ENCODE measurements around the gene SLC35F1.
"Not testable (repeated sequence)": the region's sequence is repeated elsewhere in the genome, so short reads cannot be mapped to it uniquely, and the experiment has no call there.

The SLC35F1 gene

DNA sequence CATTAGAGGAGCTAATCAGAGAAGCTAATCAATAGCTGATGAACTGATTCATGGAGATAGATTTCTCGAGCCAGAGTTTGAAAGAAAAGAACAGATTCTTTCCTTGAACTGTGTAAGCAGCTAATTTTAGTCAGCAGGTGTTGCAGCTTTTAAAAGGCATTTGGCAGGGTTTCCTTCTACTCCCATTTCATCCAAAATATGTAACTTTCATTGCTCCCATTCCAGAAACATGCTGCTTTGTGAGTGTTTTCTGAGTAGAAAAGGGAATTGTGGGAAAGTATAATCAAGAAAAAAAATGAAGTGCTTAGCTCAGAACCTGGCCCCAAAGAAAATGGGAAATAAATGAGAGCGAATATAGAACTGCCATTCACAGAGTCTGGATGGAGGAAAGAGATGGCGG lies 20.8 kb downstream of the SLC35F1 start:
- DNase-seq (ENCODE audit: low read depth) = no peak

DNA sequence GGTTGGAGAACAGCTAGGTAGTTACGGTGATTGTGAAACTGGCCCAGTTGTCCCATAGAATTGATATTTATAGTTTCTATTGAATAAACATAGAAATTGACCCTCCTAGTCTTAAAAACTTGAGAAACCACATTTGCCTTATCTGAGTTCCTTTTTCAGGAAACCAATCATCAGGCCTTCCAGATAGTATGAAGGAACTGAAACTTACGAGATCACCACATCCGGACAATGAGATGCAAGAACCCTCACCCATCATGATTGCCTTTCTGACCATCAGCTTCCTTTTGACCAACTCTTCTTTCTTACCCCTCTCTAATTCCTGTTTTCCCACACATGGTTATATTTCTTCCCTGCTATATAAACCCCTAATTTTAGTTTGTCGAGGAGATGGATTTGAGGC lies 21.8 kb downstream of the SLC35F1 start:
- no peak for DNase-seq (ENCODE audit: low read depth)

DNA sequence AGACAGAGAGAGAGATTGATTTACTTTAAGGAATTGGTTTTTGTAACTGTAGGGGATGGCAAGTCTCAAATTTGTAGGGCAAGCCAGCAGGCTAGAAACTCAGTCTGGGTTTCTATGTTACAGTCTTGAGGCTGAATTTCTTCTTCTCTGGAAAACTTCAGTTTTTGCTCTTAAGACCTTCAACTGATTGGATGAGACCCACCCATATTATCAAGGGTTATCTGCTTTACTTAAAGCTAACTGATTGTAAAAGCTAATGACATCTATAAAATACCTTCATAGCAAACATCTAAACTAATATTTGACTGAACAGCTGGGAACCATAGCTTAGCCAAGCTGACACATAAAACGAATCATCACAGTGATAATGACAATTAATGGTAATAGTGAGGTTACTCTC lies 22.4 kb downstream of the SLC35F1 start:
- no peak for DNase-seq (ENCODE audit: low read depth)

DNA sequence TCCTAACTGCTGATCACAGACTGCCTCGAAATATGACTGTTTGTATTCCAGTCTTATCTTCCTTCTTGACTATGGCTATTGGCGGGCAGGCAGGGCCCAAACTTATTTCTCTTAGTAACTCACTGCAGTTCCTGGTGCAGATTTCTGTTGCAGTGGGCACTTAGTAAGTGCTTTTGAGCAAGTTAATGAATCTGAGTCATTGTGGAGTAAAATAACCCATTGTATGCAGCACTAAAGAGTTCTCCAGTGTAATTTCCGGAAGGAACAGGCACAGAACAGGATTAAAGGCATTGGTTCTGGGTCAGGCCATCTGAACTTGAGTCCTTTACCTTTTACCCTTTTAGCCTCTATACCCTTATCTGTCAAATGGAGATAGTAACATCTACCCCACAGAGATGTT lies 23.6 kb downstream of the SLC35F1 start:
- DNase-seq (ENCODE audit: low read depth) = no peak

DNA sequence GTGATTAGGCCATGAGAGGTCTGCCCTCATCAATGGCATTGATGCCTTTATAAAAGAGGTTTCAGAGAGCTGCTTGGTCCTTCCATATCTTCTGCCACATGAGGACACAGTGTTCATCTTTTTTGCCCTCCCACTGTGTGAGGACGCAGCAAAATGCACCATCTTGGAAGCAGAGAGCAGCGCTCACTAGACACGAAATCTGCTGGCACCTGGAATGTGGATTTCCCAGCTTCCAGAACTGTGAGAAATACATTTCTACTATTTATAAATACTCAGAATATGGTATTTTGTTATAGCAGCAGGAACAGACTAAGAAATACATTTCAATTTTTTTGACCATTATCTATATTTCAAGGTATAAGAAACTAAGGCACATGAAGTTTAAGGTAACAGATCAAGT lies 24.9 kb downstream of the SLC35F1 start:
- no peak for DNase-seq (ENCODE audit: low read depth)

DNA sequence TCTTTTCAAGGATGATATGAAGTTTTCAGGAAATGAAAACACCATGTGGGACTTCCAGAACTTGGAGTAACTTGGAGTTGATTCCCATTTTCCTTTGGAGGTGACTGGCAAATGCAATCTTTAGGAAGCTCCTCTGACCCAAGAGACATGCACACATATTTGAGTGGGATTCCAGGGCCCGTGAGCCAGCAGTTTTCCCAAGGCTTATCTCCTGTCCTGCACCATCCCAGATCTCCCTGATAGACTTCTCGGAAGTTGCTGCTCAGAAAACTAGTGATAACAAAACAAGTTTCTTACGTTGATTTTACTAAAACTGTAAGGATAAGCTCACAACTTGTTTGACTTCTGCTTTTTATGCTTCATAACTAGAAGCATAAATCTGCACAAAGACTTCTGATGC lies 25.6 kb downstream of the SLC35F1 start:
- DNase-seq (ENCODE audit: low read depth) = no peak

DNA sequence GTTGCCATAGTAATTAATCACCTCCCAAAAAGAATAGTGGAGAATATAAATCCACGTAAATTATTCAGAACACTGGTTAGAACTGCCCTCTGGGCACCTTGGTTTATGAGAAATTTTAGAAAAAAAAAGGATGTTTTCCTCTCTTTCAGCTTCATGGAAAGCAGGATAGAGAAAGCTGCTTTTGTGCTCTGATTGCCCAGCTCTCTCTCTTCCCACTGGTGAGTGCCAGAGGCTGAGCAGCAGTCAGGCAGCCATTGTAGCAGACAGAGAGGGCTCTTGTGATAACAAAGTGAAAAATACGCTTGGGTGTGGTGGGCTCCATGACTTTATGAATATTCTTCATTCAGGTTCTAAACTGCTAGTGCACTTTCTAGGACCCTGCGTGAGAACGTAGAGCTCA lies 26.4 kb downstream of the SLC35F1 start:
- DNase-seq (ENCODE audit: low read depth) = no peak

DNA sequence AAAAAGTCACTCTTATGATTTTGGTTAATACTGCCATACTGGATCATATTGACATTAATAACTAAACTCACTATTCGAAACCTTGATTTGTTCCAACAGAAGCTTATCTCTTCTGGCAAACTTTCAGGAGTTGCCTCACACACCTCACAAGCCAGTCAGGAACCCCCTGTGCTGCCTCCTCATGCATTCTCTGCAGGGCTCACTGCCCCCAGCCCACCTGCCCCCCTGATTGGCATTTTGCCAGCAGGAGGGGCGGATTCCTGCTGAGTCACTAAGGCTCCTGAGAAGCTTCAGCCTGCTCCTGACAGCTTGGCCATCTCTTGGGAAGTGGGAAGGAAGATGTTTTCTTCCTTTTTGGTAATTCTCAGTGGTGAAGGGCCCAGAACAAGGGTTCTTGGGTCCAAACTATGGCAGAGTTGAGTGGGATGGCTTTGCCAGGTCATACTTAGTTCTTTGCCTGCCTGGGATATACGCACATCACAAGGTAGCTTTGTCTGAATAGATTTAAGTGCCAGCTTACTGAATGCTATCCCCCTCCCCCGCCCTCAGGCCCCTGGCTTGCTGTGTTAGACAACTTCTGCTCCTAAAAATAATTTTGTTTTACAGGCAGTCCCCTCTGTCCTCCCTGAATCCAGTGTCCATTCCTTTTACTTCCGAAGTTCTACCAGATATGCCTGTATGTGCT lies 31.4 kb downstream of the SLC35F1 start:
- no peak for DNase-seq (ENCODE audit: low read depth)

DNA sequence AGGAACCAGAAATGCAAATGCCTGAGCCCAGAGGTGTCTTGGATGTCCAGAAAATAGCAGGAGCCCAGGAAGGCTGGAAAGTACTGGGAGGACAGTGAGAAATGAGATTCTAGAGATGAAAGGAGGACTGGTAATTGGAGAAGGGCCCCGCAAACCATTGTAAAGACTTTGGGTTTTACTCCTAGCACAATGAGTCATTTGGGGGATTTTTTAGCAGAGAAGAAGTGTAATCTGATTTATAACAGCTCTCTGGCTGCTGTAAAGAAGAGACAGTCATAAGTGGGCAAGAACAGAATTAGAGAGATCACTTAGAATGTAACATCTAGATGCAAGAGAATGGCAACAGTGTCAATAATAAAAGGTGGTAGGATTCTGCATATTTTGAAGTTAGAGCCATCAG lies 40.2 kb downstream of the SLC35F1 start:
- DNase-seq (ENCODE audit: low read depth) = no peak

DNA sequence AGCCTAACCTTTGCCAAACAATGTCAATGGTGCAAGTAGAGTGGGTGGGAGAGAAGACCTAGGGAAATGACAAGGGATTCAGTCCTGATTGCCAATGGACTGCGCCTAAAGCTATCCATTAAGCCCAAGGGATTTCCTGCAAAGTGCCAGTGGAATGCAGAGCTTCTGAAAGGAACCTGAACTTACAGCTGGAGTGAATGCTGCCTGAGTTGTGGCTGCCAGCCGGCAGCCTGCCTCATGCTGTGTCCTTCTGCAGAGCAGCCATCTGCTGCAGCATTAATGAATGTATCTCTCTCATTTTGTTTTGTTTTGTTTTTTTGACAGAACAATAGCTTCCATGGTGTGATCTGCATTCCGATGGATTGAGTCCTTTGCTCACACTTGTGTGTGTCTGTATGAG lies 44.7 kb downstream of the SLC35F1 start:
- DNase-seq (ENCODE audit: low read depth) = no peak

DNA sequence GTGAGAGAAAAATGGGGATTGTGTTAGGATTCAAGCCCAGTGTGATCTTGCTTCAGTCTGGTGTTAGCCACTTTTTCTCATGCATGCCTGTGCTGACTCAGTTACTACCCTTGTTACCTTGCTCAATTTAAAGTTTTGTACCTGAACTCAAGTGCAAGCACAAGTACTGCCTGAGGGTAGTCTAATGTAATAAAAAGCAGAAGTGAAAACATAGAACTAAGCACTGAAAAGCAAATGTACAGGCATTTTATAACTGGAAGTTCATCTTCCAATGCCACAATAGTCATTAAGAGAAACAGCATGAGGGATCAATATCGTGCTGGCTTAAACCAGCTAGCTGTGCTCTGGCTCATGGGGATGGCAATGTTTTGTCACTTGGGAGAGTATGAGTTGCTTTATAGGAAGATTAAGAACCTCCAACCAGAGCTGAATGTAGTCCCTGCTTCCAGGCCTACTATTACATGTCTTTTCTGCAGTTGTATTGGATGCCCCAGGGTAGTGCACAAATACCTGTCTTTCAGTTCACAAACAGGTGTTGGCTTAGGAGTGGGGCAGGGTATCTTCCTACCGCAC lies 48.7 kb downstream of the SLC35F1 start:
- DNase-seq (ENCODE audit: low read depth) = no peak

DNA sequence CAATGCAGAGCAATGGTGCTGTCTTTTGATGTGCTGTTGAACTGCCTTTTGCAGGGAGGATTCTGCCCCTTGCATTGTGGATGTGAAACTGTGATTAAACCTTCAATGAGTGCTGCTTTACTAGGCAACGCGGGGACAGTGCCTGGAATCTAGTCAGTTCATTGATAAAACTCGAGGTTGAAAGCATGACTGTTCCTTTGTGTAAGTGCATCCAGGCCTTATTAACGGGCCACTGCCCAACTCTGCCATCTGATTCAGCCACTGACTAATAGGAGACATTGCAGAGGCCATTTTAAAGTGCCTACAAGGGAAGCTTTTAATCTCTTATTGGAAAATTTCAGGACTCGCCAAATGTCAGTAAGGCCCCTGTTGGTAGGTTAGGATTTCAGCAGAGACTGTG lies 49.3 kb downstream of the SLC35F1 start:
- DNase-seq (ENCODE audit: low read depth) = no peak

DNA sequence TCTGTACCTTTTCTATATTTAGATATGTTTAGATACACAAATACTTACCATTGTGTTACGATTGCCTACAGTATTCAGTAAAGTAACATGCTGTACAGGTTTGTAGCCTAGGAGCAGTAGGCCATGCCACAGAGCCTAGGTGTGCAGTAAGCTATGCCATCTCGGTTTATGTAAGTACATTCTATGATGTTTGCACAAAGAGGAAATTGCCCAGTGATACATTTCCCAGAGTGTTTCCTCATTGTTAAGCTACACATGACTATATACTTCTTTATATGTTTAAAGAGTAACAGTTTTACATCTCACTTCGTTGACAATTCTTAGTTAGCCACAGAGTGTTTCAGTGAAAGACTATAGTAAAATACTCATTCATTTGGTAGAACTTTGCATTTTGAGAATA lies 51.5 kb downstream of the SLC35F1 start:
- DNase-seq (ENCODE audit: low read depth) = no peak

DNA sequence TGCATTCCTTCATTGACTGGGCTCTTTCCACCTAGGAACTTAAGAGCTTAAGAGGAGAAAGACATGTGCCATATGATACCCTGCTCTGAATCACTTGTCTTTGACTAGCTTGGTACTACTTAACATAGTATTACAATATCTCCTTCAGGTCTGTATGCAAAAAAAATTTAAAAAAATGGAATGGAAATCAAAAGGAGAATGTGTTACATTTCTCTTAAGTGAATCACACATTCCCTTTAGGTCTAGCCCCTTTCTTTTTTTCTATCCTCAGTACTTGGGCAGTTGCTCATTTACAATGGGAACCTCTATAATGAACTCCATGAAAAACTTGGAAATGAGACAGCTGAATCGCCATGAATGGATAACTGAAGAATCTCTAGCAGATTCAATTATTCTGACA lies 53.8 kb downstream of the SLC35F1 start:
- no peak for DNase-seq (ENCODE audit: low read depth)

DNA sequence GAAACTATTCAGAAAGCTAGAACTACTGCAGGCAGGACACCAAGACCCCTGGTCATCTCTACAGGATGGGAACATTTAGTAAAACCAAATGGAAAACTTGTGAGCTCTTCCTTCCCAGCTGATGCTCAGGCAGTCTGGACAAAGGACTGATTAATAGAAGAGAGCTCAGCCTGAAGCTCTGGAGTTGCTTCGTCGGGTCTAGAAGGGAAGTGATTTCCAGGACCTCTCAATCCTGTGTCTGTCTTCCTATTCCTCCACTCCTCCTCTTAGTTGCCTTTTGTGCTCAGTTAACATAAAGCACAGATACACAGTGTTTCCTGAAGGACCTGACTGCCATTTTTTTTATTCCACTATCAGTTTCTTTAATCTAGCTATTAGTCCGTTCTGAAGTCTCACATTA lies 54.2 kb downstream of the SLC35F1 start:
- DNase-seq (ENCODE audit: low read depth) = no peak

DNA sequence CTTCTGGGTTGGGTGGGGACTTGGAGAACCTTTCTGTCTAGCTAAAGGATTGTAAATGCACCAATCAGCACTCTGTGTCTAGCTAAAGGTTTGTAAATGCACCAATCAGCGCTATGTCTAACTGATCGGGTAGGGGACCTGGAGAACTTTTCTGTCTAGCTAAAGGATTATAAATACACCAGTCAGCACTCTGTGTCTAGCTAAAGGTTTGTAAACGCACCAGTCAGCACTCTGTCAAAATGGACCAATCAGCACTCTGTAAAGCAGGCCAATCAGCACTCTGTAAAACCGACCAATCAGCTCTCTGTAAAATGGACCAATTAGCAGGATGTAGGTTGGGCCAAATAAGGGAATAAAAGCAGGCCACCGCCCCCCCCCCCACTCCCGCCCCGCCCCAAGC lies 58.7 kb downstream of the SLC35F1 start:
- DNase-seq (ENCODE audit: low read depth) = not testable (repeated sequence)

DNA sequence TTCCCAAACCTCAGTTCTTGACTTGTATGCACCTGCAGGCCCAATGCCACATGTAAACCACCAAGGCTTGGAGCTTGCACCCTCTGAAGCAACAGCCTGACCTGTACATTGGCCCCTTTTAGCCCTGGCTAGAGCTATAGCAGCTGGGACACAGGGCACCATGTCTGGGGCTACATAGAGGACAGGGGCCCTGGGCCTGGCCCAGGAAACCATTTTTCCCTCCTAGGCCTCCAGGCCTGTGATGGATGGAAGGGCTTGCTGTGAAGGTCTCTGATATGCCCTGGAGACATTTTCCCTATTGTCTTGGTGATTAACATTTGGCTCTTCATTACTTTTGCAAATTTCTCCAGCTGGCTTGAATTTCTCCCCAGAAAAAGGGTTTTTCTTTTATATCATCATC lies 64.6 kb downstream of the SLC35F1 start:
- no peak for DNase-seq (ENCODE audit: low read depth)

DNA sequence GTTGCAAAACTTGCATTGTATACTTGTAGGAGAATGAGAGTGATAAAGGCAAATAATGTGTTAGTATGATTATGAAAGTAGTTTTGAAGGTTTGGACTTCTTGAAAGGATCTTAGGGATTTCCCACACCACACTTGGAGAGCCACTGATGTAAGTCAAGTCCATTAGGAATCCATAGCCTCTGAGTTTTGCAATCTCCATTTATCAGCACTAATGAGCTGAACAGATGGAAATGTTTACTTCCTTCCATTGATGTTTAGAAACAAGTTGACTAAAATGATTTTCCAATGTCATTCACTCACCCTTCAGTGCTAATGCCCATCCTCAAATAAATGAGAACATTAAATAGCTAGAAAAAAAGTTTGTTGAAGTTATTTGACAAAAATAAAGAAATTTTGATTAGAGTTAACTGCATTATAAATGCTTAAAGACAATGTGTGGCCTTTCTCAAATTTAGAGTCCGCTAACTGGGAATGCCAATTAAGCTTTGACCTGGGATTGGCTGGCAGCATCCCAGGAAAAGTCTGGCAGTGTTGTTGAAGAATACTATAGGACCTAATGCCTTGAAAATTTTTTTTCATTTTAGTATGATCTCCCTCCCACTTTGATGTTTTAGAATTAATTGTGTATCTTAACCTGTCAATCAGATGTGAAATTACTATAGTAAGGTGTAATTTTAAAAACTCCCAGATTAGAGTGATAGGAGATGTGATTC lies 68.0 kb downstream of the SLC35F1 start:
- DNase-seq (ENCODE audit: low read depth) = no peak

DNA sequence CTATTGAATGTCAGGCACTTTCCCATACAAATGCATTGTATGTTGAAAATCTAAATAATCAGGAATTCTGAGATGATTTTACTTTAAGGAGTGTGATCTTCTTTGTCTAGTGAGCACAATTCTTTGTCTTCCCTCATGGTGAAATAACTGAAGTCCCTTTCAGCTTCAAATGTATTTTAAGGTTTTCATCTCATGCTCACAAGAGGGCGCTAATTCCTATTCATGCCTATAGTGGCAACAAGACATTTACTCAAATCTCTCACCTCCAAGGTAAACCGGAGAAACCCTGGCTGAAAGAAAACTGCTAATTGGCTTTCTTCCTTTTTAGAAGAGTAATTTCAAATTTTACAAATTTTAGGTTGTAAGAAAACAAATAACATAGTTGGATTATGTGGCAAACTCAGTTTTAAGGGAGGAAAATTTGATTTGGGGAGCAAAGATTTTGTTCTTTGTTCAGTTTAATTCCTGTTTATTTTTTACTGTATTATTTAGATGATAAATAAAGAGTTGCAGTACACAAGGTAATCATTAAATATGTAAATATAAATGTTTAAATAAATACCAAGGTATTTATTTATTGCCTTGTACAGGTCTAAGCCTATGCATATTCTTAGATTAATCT lies 69.1 kb downstream of the SLC35F1 start:
- DNase-seq (ENCODE audit: low read depth) = no peak

DNA sequence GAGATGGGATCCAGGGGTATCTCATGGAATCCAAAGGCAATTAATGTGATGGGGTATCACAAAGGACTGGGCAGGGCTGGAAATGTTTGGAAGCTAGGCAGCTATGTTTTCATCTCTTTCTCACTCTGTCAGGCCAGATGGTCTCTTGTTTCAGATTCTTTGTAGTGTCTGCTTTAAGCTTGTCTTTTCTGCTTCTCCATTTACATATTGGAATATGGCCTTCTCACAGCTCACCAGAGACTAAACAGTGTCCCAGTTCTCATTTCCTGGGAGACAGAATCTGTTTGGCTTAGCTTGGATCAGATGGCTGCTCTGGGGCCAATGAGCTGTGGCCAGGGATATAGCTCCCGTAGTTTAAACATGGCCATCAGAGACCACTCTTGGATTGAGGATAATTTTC lies 78.9 kb downstream of the SLC35F1 start:
- no peak for DNase-seq (ENCODE audit: low read depth)

DNA sequence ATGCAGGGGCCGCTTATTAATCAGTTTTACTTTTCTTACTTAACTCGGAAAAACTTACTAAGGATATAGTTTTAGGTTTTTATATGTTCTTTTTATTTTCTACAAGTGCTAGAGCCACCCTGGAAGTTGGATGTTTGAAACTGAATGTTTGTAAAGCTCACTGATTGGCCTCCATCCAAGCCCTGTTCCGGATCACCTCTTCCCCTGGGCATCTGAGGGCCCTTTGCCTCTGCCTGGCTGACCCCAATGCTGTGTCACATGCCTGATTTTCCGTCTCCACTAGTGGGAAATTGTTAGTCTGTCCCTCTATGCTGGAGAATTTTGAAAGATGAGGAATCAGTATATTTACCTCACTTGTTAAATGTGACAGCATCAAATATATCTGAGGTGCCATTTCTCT lies 79.3 kb downstream of the SLC35F1 start:
- DNase-seq (ENCODE audit: low read depth) = no peak

DNA sequence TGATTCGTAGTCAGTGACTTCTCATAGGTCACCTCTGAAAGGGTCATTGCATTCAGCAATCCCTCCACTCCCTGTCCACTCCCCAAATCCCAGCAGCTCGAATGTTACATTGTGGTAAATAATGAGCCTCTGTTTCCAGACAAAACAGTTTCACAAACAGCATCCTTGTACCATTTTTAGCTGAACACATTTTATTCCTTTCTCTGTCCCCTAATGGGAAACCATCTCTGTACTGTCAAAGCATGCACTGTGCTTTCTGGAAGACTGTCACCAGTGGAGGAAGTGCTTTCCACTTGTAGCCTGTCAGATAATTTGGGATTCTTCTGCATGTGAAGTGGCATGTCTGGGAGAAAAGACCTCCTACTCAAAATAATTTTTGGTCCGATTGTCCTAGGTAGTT lies 82.0 kb downstream of the SLC35F1 start:
- DNase-seq (ENCODE audit: low read depth) = no peak

DNA sequence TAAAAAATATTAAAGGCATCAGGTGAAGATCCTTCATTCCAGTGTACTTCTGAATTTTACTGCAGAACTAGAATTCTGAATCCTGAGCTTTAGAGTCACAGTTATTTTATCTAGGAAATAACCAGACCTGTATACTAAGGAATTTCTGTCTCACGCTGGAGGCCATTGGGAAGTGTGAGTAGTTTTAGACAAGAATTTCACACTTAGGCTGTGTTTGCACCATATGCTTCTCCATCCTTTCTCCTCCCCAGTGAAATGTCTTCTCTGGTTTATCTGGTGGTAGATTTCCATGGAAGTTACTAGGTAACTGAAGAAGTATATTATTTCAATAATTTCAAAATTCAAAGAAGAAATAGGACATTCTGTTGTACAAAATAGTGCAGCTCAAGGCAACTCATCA lies 83.1 kb downstream of the SLC35F1 start:
- no peak for DNase-seq (ENCODE audit: low read depth)

All from stimulated activated CD8-positive, alpha-beta memory T cell treated with anti-CD3 and anti-CD28 coated beads, Interleukin-7, amount 100 ng/mL, for 24 hours (primary cell).